Measurements from ENCODE around the gene ROBO4. TPM values are rescaled to one million over a fixed set of nuclear protein-coding genes. Genes with fewer than 3 reads are reported as not detected.

ROBO4 gene
- total RNA-seq, 1 experiment from 2014 or later = not detected

DNA sequence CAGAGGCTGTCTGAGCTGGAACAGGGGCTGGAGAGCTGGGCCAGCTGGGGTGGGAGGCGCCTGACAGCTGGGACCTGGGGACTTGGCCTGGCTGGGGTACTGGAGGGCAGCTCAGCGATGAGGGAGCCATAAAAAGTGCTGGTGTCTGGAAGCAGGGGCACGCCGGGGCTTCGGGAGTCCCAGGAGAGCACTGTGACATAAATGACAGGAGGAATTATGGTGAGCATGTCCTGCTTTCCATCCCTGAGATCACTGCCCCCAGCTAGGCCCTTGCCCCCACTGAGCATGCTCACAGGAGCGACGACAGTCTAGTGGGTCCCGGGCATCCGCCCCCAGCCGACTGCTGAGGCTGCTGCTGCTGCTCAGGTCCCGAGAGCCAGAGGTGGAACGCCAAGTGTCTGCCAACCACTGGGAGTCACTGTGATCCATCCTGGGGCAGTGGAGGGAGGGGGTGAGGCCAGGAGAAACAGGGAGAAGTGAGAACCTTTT, 6.2 kb downstream of the ROBO4 start:
- Histone ChIP-seq H2AFZ (ENCODE audit: low read depth, low read length, poor library complexity, severe bottlenecking) (no peak overlapping the region), H3K9ac (ENCODE audit: low read length) (no peak overlapping the region), H3K4me3 (replicated peaks in 1 of 2; ENCODE audit: low read depth in 1 of 2, low read length in 2 of 2) (no peak overlapping the region), H3K9me2 (ENCODE audit: insufficient read depth) (no peaks in the 10 kb centered on the region), H3K4me2 (ENCODE audit: low read length) (no peak overlapping the region), H3K27ac (ENCODE audit: low read depth, low read length) (no peak overlapping the region), H3K79me2 (ENCODE audit: insufficient read depth, low read length) (no peaks in the 10 kb centered on the region), H3K4me1 (ENCODE audit: control insufficient read depth in 1 of 2, insufficient read depth in 2 of 2, low read length in 2 of 2) (no peaks in the 10 kb centered on the region; a peak in 1 of 4 replicates), H3K9me3 (ENCODE audit: control insufficient read depth in 1 of 2, insufficient read depth in 1 of 2, low read depth in 1 of 2, low read length in 2 of 2) (no peaks in the 10 kb centered on the region), H3K36me3 (ENCODE audit: control insufficient read depth in 1 of 2, insufficient read depth in 2 of 2, low read length in 2 of 2) (no peaks in the 10 kb centered on the region), H3K27me3 (ENCODE audit: insufficient read depth, low read length) (0 out of 2 replicates have a peak, but pooled peaks cover 3% of the 10 kb centered on the region), H4K20me1 (ENCODE audit: insufficient read depth) (no peaks in the 10 kb centered on the region)
- peak; percentile 74 for ATAC-seq
- RAD21 ChIA-PET (ENCODE audit: low non-redundant PET in 1 of 2, low total read pairs in 2 of 2, uncharacterized antibody in 2 of 2, unreplicated experiment in 2 of 2) = no interaction called here
- DNase-seq (ENCODE audit: low read depth, low spot score) = no peak
- intact Hi-C loops (cut with micrococcal nuclease) = no loop called here
- no TSS peak for BruUV-seq (replicated peaks)
- CTCF ChIA-PET = interaction anchor here (0.7 kb wide), 1 partner anchor 15 kb away, joined by 3 read pairs; no protein-coding TSS in a partner anchor
- no peak for TF ChIP-seq YY1 (IDR thresholded peaks at IDR 0.05; ENCODE audit: extremely low read depth, insufficient replicate concordance, low read depth, low read length)
- TF ChIP-seq RAD21 (IDR thresholded peaks at IDR 0.05; ENCODE audit: low read depth) = peak; percentile 30; the same call in 1 of the 2 replicates
- TF ChIP-seq, protein P1, sequence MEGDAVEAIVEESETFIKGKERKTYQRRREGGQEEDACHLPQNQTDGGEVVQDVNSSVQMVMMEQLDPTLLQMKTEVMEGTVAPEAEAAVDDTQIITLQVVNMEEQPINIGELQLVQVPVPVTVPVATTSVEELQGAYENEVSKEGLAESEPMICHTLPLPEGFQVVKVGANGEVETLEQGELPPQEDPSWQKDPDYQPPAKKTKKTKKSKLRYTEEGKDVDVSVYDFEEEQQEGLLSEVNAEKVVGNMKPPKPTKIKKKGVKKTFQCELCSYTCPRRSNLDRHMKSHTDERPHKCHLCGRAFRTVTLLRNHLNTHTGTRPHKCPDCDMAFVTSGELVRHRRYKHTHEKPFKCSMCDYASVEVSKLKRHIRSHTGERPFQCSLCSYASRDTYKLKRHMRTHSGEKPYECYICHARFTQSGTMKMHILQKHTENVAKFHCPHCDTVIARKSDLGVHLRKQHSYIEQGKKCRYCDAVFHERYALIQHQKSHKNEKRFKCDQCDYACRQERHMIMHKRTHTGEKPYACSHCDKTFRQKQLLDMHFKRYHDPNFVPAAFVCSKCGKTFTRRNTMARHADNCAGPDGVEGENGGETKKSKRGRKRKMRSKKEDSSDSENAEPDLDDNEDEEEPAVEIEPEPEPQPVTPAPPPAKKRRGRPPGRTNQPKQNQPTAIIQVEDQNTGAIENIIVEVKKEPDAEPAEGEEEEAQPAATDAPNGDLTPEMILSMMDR (IDR thresholded peaks at IDR 0.05 in 2 of 3, conservative IDR thresholded peaks at IDR 0.05 in 1 of 3; ENCODE audit: borderline replicate concordance in 1 of 3, insufficient read depth in 1 of 3, low read depth in 2 of 3, low read length in 2 of 3) = peak in 1 of 3 experiments; percentile 13; a peak in 2 of 6 replicates
- POLR2A ChIA-PET = no interaction called here

DNA sequence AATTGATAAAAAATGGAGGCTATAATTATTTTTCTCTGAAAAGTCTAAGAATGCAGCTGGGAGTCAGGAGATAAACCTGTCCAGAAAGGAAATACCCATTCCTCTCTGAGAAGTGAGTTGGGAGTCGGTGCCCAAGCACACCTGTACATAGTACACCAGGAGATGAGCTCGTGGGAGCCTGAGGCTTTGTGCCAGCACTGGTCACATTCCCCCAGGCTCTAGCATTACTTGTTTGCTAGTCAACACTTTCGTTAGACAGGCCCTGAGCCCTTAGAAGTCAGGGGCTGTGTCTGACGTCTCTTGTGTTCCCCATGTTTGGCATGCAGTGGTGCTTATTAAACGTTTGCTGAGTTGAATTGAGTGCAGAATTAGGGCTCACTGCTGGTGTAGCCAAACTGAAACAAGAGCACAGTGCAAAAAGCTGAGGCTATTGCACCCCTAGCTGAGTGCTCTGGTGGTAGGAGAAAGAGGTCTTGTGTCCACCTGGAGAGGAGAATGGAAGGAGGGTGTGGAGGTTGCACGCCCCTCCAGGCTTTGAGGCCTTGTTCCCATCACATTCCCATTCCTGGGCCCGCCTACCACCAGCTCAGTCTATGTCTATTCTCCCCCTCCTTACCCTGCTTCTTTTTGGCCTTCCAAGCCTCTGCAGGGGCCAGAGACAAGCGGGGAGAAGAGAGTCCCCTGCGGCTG, 6.8 kb downstream of the ROBO4 start:
- Histone ChIP-seq H4K20me1 (ENCODE audit: insufficient read depth) (no peaks in the 10 kb centered on the region), H3K4me3 (replicated peaks in 1 of 2; ENCODE audit: low read depth in 1 of 2, low read length in 2 of 2) (no peak overlapping the region), H3K79me2 (ENCODE audit: insufficient read depth, low read length) (no peaks in the 10 kb centered on the region), H3K27me3 (ENCODE audit: insufficient read depth, low read length) (0 out of 2 replicates have a peak, but pooled peaks cover 3% of the 10 kb centered on the region), H3K9ac (ENCODE audit: low read length) (no peak overlapping the region), H3K9me3 (ENCODE audit: control insufficient read depth in 1 of 2, insufficient read depth in 1 of 2, low read depth in 1 of 2, low read length in 2 of 2) (no peaks in the 10 kb centered on the region), H3K27ac (ENCODE audit: low read depth, low read length) (no peak overlapping the region), H2AFZ (ENCODE audit: low read depth, low read length, poor library complexity, severe bottlenecking) (no peak overlapping the region), H3K9me2 (ENCODE audit: insufficient read depth) (no peaks in the 10 kb centered on the region), H3K36me3 (ENCODE audit: control insufficient read depth in 1 of 2, insufficient read depth in 2 of 2, low read length in 2 of 2) (no peaks in the 10 kb centered on the region), H3K4me1 (ENCODE audit: control insufficient read depth in 1 of 2, insufficient read depth in 2 of 2, low read length in 2 of 2) (no peaks in the 10 kb centered on the region), H3K4me2 (ENCODE audit: low read length) (no peak overlapping the region)
- no TSS peak for BruUV-seq (replicated peaks)
- ChIA-PET POLR2A (no interaction called here), CTCF (interaction anchor here (1.2 to 1.6 kb wide), 2 partner anchors 15 to 234 kb away, joined by 3 to 5 read pairs; no protein-coding TSS in a partner anchor), RAD21 (ENCODE audit: low non-redundant PET in 1 of 2, low total read pairs in 2 of 2, uncharacterized antibody in 2 of 2, unreplicated experiment in 2 of 2) (no interaction called here)
- no peak for DNase-seq (ENCODE audit: low read depth, low spot score)
- intact Hi-C loops (cut with micrococcal nuclease) = no loop called here
- TF ChIP-seq EZH2phosphoT487 (IDR thresholded peaks at IDR 0.05; ENCODE audit: borderline replicate concordance) = no peak
- ATAC-seq = no peak

All from HCT116 (cell line).